Measurements from ENCODE around the gene DPRX.

The DPRX gene

DNA sequence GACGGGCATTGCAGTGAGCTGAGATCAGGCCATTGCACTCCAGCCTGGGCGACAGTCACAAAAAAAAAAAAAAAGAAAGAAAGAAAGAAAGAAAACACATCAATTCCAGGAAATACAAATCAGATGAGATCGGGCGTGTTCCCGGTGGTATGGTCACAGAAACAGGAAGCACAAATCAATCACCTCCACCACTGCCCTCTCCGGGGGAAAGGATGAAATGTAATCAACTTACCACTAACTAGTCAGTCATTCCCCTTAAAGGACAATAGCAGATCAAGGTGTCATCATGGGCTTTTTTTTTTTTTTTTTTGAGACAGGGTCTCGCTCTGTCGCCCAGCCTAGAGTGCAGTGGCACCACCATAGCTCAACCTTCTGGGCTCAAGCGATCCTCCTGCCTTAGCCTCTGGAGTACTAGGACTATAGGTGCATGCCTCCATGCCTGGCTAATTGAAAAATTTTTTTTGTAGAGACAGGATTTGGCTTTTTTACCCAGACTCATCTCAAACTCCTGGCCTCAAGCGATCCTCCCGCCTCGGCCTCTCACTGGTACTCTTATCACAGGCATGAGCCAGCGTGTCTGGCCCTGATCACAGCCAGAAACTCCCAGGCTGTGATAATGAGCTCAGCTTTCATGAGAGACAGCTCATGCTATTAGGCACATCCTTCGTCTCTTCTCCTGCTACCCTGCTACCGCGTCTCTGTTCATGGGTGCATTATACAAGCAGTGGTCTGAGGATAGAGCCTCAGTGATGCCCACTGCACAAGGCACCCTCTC is 6.8 kb upstream of the DPRX start:
- TF ChIP-seq CTCF (IDR thresholded peaks at IDR 0.05; ENCODE audit: low read depth, low read length), result no peak
- H3K4me3 ChIP-seq (ENCODE audit: low read depth, low read length), result no peak overlapping the region

GRCh38 chr19:53626486-53626885 is 5.3 kb upstream of the DPRX start:
- no peak overlapping the region for H3K4me3 ChIP-seq (ENCODE audit: low read depth, low read length)
- no peak for TF ChIP-seq CTCF (IDR thresholded peaks at IDR 0.05; ENCODE audit: low read depth, low read length)

GRCh38 chr19:53626976-53627375 is 4.8 kb upstream of the DPRX start:
- TF ChIP-seq CTCF (IDR thresholded peaks at IDR 0.05; ENCODE audit: low read depth, low read length), result no peak
- H3K4me3 ChIP-seq (ENCODE audit: low read depth, low read length), result no peak overlapping the region

DNA sequence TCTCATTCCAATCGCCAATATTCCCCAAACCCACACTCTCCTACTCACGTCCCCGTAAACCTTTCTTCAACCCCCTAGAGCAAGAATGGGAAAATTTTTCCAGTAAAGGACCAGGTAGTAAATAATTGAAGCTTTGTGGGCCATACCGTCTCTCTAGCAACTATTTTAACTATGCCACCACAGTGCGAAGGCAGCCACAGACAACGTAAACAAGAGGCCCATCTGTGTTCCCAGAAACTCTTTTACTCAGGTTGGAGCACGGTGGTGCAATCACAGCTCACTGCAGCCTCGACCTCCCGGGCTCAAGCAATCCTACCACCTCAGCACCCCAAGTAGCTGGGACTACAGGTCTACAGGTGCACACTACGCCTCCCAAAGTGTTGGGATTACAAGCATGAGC is 3.0 kb downstream of the DPRX start:
- no peak for TF ChIP-seq CTCF (IDR thresholded peaks at IDR 0.05; ENCODE audit: low read depth, low read length)

DNA sequence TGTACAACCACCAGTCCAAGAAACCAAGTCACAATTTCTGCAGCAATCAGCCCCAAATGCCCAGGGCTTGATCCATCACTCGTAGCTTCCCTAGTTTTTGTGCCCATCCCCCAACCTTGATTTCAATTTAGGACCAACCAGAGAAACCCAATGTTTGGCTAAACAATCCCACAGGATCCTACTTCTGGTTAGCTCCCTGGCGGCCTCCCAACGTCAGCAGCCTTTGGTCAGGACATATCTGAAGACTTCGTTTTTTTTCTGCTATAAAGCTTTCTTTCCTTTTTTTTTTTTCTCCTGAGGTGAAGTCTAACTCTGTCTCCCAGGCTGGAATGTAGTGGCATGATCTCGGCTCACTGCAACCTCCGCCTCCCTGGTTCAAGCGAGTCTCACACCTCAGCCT is 7.7 kb downstream of the DPRX start:
- no peak overlapping the region for H3K4me3 ChIP-seq (ENCODE audit: low read depth, low read length)
- TF ChIP-seq CTCF (IDR thresholded peaks at IDR 0.05; ENCODE audit: low read depth, low read length), result no peak

More for the DNA sequence above, 3.0 kb downstream of the DPRX start:
- no peak overlapping the region for H3K4me3 ChIP-seq (ENCODE audit: low read depth, low read length)

- no peak overlapping the region for H3K4me3 ChIP-seq (ENCODE audit: low read depth, low read length)
- TF ChIP-seq CTCF (IDR thresholded peaks at IDR 0.05; ENCODE audit: low read depth, low read length), result no peak
These were observed 10.7 kb downstream of the DPRX start for GRCh38 chr19:53642381-53643099.
